GM12873 (cell line): ENCODE data around the gene CDC14B.

ENCODE experiments used
- CTCF ChIP-seq: IDR thresholded peaks from 2 replicates; pipeline ENCODE4 v1.5.1; 2012; ENCODE audit warnings: low read depth, mild to moderate bottlenecking, moderate library complexity, low read length, control low read depth; ENCODE audit not compliant: insufficient read depth; ENCODE audit errors: missing control alignments

Gene CDC14B

GRCh38 chr9:96509848-96510247, 109.8 kb downstream of the CDC14B start:
- TF ChIP-seq CTCF: no peak

- TF ChIP-seq CTCF: no peak
These were observed 110.6 kb downstream of the CDC14B start for GRCh38 chr9:96509026-96509425.

GRCh38 chr9:96508227-96508940, 111.3 kb downstream of the CDC14B start:
- TF ChIP-seq CTCF: no peak

GRCh38 chr9:96505316-96505991, 114.2 kb downstream of the CDC14B start:
- no peak for TF ChIP-seq CTCF

GRCh38 chr9:96503918-96504317, 115.7 kb downstream of the CDC14B start:
- no peak for TF ChIP-seq CTCF

- no peak for TF ChIP-seq CTCF
These were observed 116.9 kb downstream of the CDC14B start for GRCh38 chr9:96502539-96503373.
